GM19397 (cell line): ENCODE data around the gene DCAF15.
A peak's percentile ranks its signal among the peaks of the same experiment; 100 is the strongest.

Experiments
- ATAC-seq: cut with Tn5 transposase; IDR thresholded peaks from one replicate; pipeline ENCODE4 v1.9.1; 2021; ENCODE audit warnings: mild to moderate bottlenecking, moderate library complexity; ENCODE audit not compliant: unreplicated experiment

Gene DCAF15

GRCh38 chr19:13990085-13990484, 37.8 kb downstream of the DCAF15 start:
- ATAC-seq: no peak

DNA sequence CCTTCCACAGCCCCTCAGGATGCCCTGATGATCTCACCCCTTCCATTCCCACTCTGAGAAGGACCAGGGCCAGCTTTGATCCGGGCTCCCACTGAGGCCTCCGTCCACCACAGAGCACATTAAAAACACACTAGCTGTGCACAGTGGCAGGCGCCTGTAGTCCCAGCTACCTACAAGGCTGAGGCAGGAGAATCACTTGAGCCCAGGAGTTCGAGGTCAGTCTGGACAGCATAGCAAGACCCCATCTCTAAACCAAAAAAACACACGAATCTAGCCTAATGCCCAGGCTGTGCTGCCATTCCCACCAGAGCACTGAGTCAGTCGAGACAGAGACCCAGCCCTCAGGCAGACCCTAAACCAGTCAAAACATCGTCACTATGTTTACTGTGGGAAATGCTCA, 39.7 kb downstream of the DCAF15 start:
- ATAC-seq: no peak

GRCh38 chr19:13993590-13994300, 41.4 kb downstream of the DCAF15 start:
- ATAC-seq: no peak

GRCh38 chr19:13995017-13995728, 42.9 kb downstream of the DCAF15 start:
- ATAC-seq: no peak

GRCh38 chr19:13995878-13996765, 43.8 kb downstream of the DCAF15 start:
- ATAC-seq: no peak

DNA sequence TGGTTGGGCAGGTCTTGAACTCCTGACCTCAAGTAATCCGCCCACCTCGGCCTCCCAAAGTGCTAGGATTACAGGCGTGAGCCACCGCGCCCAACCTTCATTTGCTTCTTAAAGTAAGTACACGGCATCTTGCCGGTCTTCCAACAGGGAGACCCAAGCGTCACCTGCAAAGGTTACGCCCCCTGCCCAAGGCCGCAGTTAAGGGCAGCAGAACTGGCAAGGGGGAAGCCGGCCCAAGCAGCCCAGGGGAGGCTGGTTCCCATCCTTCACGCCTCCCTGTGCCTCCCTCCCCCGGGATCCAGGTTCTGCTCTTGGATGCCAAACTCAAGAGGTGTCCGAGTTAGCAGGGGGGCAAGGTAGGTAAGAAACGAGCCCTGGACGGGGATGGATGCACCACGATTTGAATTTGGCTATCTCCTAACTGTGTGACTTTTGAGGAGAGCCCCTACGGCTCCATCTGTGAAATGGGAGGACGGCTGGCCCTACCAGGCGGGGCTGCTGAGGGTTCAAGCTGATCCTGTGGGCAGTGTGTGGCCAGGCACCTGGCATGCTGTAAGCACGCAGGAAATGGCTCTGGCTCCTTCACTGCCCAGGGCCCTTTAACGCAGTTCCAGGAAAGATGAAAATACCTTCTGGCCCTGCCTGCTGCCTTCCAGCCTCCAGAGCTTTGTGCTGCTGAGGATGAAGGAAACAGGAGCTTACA, 44.8 kb downstream of the DCAF15 start:
- ATAC-seq: no peak

- ATAC-seq: no peak
Observed at GRCh38 chr19:13997631-13997962, 45.3 kb downstream of the DCAF15 start.

- ATAC-seq: no peak
Observed at GRCh38 chr19:13998426-13998825, 46.1 kb downstream of the DCAF15 start.

GRCh38 chr19:13999085-13999484, 46.8 kb downstream of the DCAF15 start:
- ATAC-seq: no peak

GRCh38 chr19:14000691-14001375, 48.5 kb downstream of the DCAF15 start:
- no peak for ATAC-seq

DNA sequence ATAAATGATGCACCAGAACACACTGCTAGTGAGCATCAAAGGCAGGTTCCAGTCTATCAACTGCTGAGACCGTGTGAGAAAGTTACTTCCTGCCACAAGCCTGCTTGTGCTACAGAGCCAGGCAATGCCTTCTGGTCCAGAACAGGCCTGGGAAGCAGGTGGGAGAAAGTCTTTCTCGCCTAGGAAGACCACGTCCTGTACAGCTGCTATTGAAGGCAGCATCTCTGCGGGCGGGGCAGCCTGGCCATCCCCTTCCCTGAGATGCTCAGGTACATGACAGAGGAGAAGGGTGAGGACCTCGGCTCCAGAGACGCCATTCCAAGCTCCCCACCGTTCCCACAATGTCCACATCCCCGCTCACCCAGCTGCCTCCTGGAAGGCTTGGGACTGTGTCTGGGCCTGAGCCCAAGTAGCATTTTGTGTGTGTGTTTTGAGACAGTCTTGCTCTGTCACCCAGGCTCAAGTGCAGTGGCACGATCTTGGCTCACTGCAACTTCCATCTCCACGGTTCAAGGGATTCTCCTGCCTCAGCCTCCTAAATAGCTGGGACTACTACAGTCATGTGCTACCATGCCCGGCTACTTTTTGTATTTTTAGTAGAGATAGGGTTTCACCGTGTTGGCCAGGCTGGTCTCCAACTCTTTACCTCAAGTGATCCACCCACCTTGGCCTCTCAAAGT, 50.4 kb downstream of the DCAF15 start:
- no peak for ATAC-seq

- no peak for ATAC-seq
Observed at GRCh38 chr19:14003251-14004055, 51.1 kb downstream of the DCAF15 start.

- no peak for ATAC-seq
Observed at GRCh38 chr19:14004619-14005348, 52.5 kb downstream of the DCAF15 start.

DNA sequence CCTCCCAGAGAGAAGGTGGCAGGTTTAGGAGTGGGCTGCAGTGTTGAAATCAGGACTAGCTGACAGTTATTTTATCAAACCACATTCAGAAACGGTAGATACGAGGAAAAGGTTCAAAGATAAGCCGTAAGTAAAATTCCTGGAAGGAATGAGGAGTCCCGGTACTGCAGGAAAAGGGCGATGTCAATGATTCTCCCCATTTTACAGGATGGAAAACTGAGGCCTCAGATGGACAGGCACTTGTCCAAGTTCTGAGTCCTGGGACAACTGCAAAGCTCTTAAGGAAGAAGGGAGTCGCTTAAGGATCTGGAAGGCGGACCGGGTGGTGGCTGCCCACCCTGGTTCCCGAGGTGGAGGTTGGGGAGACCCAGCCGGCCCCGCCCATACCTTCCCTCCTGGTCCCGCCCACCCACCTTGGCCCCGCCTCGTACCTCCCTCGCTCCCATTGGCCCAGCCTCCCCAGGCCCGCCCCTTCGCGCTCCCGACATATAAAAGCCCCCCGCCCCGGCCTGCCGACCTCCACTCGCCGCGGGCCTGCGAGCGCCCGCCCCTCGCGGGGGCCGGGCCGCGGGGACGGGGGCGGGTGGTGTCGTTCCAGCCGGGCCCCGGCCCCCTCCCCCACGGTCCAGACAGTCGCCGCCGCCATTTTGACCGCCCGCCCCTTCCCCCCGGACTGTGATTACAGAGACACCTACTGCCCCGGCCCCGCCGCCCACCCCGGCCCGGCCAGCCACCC, 53.2 kb downstream of the DCAF15 start:
- ATAC-seq: peak; percentile 34

- ATAC-seq: peak; percentile 65
Observed at GRCh38 chr19:14006085-14006765, 53.9 kb downstream of the DCAF15 start, which contains the start of gene RFX1. TSS of gene RFX1 (minus strand) at chr19:14006320. CDS start at chr19:13993843, 12,477 bp downstream.

DNA sequence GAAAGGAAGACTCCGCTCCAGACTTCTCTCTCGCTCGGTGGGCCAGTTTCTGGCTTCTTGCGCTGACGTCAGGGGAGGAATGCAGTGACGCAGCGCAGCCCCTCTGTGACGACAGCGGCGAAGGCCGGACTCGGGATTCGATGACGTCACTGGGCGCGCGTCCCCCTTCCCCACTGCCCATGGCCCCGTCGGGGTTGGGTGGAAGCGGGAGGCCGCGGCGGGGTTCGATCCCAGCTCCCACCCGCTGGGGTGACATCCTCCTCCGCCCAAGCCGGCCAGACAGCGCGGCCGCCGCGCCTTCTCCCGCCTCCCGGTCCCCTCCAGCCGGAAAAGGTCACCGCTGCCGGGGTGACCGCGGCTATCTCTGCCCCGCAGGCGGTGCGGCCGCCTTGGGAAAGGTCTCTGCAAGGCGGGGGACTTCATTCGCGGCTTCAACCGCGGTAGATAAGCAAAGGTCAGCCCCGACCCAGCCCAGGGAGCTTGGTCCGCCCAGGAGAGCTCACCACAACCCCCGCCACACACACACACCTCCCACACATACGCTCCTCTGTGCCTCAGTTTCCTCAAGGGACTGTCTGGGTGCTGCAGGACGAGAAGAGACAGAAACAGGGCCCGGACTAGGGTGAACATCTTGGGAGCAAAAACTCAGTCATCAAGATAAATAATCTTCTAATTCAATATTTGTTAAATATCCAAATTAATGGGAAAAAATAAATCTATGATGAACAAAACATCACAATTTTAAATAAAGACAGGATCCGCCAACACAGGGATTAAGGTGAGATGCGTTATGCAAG, 54.7 kb downstream of the DCAF15 start:
- peak; percentile 38 for ATAC-seq
